ENCODE measurements around the gene TMEM150C. TPM values are rescaled to one million over a fixed set of nuclear protein-coding genes. Genes with fewer than 3 reads are reported as not detected.
"Not testable (repeated sequence)": the region's sequence is repeated elsewhere in the genome, so short reads cannot be mapped to it uniquely, and the experiment has no call there.

The TMEM150C gene
- total RNA-seq, 2 donors from 2014 or later: not detected

DNA sequence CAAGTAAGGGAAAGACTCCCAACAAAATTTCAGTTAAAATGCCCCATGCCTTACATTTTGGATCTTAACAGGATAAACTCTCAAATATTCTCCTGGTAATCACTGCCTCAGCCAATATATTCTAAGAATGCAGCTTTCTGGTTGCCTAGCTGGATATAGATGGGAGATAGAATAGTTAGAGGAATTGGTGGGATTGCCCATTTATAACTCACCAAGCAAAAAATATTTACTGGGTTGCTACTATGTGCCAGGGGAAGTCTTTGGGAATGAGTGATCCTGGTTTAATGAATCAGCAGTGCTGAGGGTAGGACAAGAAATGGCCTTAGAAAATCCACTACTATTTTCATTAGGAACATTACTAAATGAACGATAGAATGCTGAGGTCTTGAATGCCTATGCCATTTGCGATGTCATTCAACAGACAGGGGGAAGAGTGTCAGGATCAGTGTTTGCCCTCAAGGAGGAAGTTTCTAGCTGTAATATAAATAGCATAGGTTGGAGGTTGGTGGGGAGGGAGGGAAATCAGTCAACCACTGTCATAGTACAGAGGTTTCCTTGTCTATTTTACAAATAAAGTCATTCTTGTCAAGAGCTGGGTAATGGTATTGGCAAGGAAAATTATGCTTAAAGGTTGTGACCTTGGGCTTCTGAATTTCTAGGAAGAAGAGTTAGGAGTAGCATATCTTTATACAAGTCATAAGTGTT, 67.9 kb downstream of the TMEM150C start:
- H3K9me3 Mint-ChIP-seq: no peaks in the 10 kb centered on the region
- H3K4me3 Mint-ChIP-seq: no peak overlapping the region
- no peaks in the 10 kb centered on the region for H3K4me1 Mint-ChIP-seq (ENCODE audit: low read depth in 2 of 2)
- ATAC-seq (no peak), DNase-seq (ENCODE audit: low spot score) (no peak)
- no peaks in the 10 kb centered on the region for H3K36me3 Mint-ChIP-seq
- no peaks in the 10 kb centered on the region for H3K27me3 Mint-ChIP-seq
- H3K27ac Mint-ChIP-seq: no peak overlapping the region

DNA sequence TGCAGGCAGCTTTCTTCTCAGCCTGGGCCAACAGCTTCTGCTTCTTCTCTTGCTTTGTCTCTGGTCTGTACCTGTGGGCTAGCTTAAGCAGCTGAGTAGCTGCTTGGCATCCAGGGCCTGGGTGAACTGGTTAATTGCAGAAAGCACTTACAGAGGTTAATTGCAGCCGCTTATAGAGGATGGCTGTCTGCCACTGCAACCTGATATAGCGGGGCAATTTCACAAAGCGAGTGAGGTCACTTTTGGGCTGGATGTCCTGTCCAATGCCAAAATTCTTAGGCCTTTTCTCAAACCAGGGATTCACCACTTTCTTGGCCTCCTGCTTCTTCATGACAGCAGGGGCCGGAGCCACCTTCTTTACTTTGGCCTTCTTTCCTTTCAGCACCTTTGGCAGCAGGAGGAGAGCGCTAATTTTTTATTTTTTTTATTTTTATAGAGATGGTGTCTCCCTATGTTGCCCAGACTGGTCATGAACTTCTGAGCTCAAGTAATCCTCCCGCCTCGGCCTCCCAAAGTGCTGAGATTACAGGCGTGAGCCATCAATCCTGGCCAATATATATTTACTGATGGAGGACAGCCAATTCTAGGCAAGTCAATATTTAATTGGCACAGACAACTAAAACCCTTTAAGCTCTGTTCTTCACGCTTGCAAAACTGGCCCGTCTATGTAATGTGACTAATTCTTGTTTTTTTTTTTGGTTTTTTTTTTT, 70.4 kb downstream of the TMEM150C start:
- Mint-ChIP-seq H3K4me3 (no peak overlapping the region), H3K4me1 (ENCODE audit: low read depth in 2 of 2) (no peaks in the 10 kb centered on the region), H3K27ac (no peak overlapping the region), H3K36me3 (no peaks in the 10 kb centered on the region), H3K9me3 (no peaks in the 10 kb centered on the region), H3K27me3 (no peaks in the 10 kb centered on the region)
- no peak for ATAC-seq
- no peak for DNase-seq (ENCODE audit: low spot score)

DNA sequence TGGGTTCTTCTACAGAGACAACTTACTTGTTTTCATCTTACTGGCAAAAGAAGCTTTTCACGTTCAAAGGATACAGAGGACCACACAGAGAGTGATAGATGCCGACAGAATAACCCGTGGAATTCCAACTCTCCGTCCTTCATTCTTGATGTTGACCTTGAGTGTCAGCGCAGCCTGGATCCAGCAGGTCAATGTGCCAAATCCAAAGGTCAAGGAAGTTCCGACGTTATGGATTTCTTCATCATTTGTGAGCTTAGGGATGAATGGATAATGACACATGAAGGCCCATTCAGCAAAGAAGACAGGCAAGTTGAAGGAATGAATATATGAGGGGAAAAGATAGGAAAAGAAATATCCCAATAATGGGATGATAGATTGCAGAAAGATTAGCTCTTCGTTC, 71.8 kb downstream of the TMEM150C start:
- H3K27me3 Mint-ChIP-seq: no peaks in the 10 kb centered on the region
- H3K4me3 Mint-ChIP-seq: no peak overlapping the region
- DNase-seq (ENCODE audit: low spot score) (no peak), ATAC-seq (no peak)
- H3K36me3 Mint-ChIP-seq: no peaks in the 10 kb centered on the region
- no peak overlapping the region for H3K27ac Mint-ChIP-seq
- H3K4me1 Mint-ChIP-seq (ENCODE audit: low read depth in 2 of 2): no peaks in the 10 kb centered on the region
- H3K9me3 Mint-ChIP-seq: no peaks in the 10 kb centered on the region

DNA sequence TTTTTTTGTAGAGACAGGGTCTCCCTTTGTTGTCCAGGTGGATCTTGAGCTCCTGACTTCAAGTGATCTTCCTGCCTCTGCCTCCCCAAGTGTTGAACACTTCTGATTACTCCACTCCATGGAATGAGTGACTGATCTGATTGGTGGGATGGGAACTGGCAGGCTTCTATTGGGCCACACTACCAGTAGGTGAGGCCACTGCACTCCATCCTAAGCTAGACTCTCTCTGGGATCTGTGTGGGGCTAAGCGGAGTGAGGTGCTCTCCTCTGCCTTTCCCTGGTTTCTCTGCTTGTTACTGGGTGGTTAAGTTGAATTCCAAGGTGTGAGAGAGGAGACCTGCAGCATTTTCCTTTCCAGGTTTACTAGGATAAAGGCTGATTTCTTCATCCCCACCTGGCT, 72.7 kb downstream of the TMEM150C start:
- H3K4me3 Mint-ChIP-seq: no peak overlapping the region
- no peaks in the 10 kb centered on the region for H3K36me3 Mint-ChIP-seq
- no peak overlapping the region for H3K27ac Mint-ChIP-seq
- ATAC-seq (no peak), DNase-seq (ENCODE audit: low spot score) (no peak)
- no peaks in the 10 kb centered on the region for H3K27me3 Mint-ChIP-seq
- H3K4me1 Mint-ChIP-seq (ENCODE audit: low read depth in 2 of 2): no peaks in the 10 kb centered on the region
- no peaks in the 10 kb centered on the region for H3K9me3 Mint-ChIP-seq

DNA sequence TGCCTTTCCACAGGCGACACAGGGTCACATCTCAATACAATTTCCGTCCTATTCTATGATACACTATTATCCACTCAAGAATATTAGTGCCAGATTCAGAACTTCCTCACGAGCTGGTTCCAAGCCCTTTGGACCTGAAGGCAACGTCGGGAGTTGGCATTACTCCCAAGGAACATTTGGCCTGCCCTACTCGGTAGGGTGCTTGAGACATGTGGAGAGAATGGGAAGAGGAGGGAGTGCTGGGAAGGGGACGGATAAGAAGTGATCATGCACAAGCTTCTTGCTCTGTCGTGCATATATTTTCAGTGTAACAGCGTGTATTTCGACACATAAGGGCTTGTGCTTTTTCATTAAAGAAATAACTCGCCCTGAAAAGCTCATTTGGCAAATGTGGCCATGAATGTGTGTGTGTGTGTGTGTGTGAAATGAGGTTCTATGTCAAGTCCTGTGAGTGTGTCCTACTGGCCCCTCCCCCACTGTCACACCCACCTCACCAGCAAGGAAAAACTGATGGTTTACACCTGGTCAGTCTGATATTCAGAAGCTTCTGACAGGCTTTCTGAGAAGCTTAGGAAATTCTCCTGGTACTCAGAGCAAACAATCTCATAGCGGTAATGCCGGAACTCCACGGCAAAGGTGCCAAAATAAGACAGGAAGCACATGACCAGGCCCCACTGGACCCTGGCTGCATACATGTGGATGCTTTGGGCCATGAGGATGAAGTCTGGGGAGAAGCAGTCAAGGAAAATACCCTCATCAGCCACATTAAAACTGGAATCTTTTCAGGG, 76.6 kb downstream of the TMEM150C start:
- H3K9me3 Mint-ChIP-seq: no peaks in the 10 kb centered on the region
- no peak for ATAC-seq
- no peak overlapping the region for H3K27ac Mint-ChIP-seq
- no peak overlapping the region for H3K4me3 Mint-ChIP-seq
- H3K36me3 Mint-ChIP-seq: no peaks in the 10 kb centered on the region
- H3K27me3 Mint-ChIP-seq: no peaks in the 10 kb centered on the region
- no peak for DNase-seq (ENCODE audit: low spot score)
- no peaks in the 10 kb centered on the region for H3K4me1 Mint-ChIP-seq (ENCODE audit: low read depth in 2 of 2)

DNA sequence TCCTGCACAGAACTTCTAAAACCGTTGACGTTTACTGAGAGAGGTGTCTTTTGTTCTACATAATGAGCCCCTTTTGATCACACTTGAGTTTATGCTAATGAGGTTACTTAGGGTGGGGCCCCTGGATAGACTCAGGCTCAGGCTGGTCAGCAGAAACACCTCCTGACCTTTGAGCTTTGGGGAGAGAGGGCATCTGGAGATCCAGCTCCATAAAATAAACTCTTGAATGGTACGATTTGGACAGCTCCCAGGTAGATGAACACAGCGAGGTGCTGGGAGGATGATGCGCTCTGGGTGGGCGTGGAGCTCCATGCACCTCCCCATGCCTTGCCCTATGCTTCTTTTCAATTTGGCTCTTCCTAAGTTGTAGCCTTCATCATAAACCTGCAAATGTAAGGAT, 79.4 kb downstream of the TMEM150C start:
- Mint-ChIP-seq H3K4me1 (ENCODE audit: low read depth in 2 of 2) (no peaks in the 10 kb centered on the region), H3K27me3 (no peaks in the 10 kb centered on the region), H3K27ac (no peak overlapping the region), H3K4me3 (no peak overlapping the region), H3K9me3 (no peaks in the 10 kb centered on the region), H3K36me3 (no peaks in the 10 kb centered on the region)
- no peak for ATAC-seq
- no peak for DNase-seq (ENCODE audit: low spot score)

DNA sequence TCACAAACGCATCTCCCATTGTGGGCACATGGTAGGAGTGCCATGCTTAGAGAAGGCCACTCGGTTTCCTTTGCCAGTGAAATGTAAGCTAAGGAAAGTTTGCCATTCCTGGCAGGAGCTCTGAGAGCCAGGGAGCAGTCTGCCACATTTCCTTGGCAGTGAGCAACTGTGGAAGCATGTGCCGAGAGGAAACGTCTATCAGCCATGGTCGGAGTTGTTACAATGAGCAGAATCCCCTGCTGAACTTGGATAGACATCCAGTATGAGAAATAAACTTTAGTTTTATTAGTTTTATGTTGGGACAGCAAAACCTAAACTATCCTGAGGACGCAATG, 80.3 kb downstream of the TMEM150C start:
- Mint-ChIP-seq H3K36me3 (no peaks in the 10 kb centered on the region), H3K27me3 (no peaks in the 10 kb centered on the region), H3K4me1 (ENCODE audit: low read depth in 2 of 2) (no peaks in the 10 kb centered on the region), H3K27ac (no peak overlapping the region), H3K9me3 (no peaks in the 10 kb centered on the region), H3K4me3 (no peak overlapping the region)
- DNase-seq (ENCODE audit: low spot score) (no peak), ATAC-seq (no peak)

DNA sequence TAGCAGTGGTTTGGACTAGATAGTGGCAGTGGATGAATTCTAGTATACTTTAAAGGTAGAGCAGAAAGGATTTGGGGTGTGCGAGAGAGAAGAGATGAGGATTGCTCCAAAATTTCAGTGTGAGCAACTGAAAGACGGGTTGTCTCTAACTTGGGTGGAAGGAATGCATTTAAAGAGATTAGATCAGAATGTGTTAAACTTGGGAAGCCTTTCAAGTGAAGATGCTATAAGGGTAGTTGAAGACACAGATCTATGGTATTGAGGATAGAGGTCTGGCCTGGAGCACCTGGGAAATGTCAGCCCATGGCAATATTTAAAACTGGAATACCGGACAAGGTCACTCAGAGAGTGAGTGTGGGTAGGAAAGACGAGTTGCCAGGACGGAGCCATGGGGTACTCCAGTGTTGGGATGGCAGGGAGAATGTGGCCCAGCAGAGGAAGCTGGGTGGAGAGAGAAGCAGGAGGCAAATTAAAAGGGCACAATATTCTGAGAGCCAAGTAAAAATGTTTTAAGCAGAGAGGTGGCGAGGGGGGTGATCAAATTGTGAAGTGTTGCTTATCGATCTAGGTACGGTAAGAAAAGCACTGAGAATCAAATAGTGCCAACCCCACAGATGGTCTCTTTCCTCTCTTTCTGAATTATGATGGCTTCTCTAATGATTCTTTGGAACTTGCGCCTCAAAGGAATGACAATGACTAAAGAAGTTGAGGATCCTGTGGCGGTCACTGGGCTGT, 80.8 kb downstream of the TMEM150C start:
- no peak for ATAC-seq
- Mint-ChIP-seq H3K27me3 (no peaks in the 10 kb centered on the region), H3K27ac (no peak overlapping the region), H3K4me3 (no peak overlapping the region), H3K9me3 (no peaks in the 10 kb centered on the region), H3K36me3 (no peaks in the 10 kb centered on the region), H3K4me1 (ENCODE audit: low read depth in 2 of 2) (no peaks in the 10 kb centered on the region)
- no peak for DNase-seq (ENCODE audit: low spot score)

DNA sequence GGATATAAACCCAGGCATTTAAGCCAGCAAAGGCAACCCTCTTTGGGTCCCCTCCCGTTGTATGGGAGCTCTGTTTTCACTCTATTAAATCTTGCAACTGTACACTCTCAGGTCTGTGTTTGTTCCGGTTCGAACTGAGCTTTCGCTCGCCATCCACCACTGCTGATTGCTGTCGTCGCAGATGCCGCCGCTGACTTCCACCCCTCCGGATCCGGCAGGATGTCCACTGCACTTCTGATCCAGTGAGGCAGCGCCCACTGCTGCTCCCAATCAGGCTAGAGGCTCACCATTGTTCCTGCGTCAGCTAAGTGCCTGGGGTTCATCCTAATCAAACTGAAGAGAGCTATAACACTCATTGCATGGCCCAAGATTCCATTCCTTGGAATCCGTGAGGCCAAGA, 82.2 kb downstream of the TMEM150C start:
- ATAC-seq: no peak
- Mint-ChIP-seq H3K27me3 (no peaks in the 10 kb centered on the region), H3K27ac (no peak overlapping the region), H3K36me3 (no peaks in the 10 kb centered on the region), H3K4me1 (ENCODE audit: low read depth in 2 of 2) (no peaks in the 10 kb centered on the region), H3K9me3 (no peaks in the 10 kb centered on the region), H3K4me3 (no peak overlapping the region)
- DNase-seq (ENCODE audit: low spot score): no peak

DNA sequence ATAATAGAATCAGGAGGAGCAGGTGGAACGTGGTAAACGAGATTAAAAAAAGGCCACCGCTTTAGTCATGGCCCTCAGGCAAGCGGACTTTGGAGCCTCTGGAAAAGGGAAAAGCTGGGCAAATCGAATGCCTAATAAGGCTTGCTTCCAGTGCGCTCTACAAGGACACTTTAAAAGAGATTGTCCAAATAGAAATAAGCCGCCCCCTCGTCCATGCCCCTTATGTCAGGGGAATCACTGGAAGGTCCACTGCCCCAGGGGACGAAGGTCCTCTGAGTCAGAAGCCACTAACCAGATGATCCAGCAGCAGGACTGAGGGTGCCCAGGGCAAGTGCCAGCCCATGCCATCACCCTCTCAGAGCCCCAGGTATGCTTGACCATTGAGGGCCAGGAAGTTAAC, 84.3 kb downstream of the TMEM150C start:
- not testable (repeated sequence) for H3K27me3 Mint-ChIP-seq; H3K9me3 Mint-ChIP-seq; ATAC-seq; H3K27ac Mint-ChIP-seq; H3K36me3 Mint-ChIP-seq; H3K4me1 Mint-ChIP-seq (ENCODE audit: low read depth in 2 of 2); DNase-seq (ENCODE audit: low spot score); H3K4me3 Mint-ChIP-seq

DNA sequence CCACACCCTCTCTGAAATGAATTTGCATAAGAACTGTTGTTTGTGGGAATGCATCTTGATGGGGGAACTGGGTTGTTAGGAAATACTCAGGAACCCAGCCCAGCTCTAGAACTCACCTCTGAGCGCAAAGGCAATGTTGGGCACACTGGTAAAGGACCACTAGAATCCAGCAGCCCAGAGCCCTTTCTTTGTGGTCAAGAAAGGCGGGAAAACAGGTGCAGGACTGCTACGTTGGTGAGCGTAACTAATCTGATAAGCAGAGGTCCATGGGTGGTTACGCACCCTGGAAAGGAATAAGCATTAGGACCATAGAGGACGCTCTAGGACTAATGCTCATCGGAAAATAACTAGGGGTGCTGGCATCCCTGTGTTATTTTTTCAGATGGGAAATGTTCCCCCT, 85.9 kb downstream of the TMEM150C start:
- not testable (repeated sequence) for H3K4me1 Mint-ChIP-seq (ENCODE audit: low read depth in 2 of 2)

DNA sequence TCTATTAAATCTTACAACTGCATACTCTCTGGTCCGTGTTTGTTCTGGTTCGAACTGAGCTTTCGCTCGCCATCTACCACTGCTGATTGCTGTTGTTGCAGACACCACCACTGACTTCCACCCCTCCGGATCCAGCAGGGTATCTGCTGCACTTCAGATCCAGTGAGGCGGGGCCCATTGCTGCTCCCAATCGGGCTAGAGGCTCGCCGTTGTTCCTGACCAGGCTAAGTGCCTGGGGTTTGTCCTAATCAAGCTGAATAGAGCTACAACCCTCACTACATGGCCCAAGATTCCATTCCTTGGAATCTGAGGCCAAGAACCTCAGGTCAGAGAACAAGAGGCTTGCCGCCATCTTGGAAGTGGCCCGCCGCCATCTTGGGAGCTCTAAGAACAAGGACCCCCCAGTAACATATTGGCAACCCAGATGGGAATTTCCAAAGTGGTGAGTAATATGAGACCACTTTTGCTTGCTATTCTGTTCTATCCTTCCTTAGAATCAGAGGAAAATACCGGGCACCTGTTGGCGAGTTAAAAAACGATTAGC, 88.1 kb downstream of the TMEM150C start:
- Mint-ChIP-seq H3K9me3 (no peaks in the 10 kb centered on the region), H3K27ac (no peak overlapping the region), H3K36me3 (no peaks in the 10 kb centered on the region), H3K4me1 (ENCODE audit: low read depth in 2 of 2) (no peaks in the 10 kb centered on the region), H3K27me3 (no peaks in the 10 kb centered on the region), H3K4me3 (no peak overlapping the region)
- ATAC-seq: no peak
- DNase-seq (ENCODE audit: low spot score): no peak

More for the DNA sequence above, 85.9 kb downstream of the TMEM150C start:
- DNase-seq (ENCODE audit: low spot score); H3K4me3 Mint-ChIP-seq; H3K27me3 Mint-ChIP-seq; ATAC-seq; H3K9me3 Mint-ChIP-seq; H3K27ac Mint-ChIP-seq; H3K36me3 Mint-ChIP-seq: not testable (repeated sequence)

DNA sequence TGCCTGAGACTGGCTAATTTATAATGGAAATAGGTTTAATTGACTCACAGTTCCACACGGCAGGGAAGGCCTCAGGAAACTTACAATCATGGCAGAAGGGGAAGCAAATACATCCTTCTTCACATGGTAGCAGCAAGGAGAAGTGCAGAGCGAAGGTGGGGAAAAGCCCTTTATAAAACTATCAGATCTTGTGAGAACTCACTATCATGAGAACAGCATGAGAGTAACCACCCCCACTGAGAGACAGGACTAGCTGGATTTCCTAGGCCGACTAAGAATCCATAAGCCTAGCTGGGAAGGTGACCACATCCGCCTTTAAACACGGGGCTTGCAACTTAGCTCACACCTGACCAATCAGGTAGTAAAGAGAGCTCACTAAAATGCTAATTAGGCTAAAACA, 88.7 kb downstream of the TMEM150C start:
- not testable (repeated sequence) for DNase-seq (ENCODE audit: low spot score); H3K9me3 Mint-ChIP-seq; H3K4me1 Mint-ChIP-seq (ENCODE audit: low read depth in 2 of 2); H3K27ac Mint-ChIP-seq; H3K4me3 Mint-ChIP-seq; ATAC-seq; H3K36me3 Mint-ChIP-seq; H3K27me3 Mint-ChIP-seq
